GM13977 (cell line): ENCODE measurements around the gene UGT1A6.

Source experiments
- DNase-seq: peaks from one replicate; pipeline ENCODE4 v3.0.0; 2012; ENCODE audit warnings: low spot score
- CTCF ChIP-seq: IDR thresholded peaks from 2 replicates; pipeline ENCODE4 v1.5.1; 2012; ENCODE audit warnings: mild to moderate bottlenecking, control low read depth; ENCODE audit not compliant: insufficient read depth; ENCODE audit errors: extremely low read depth, missing control alignments
- in situ Hi-C: fragments of 300-500 bp; cut with MboI; formaldehyde crosslinking; loops from one replicate; pipeline ENCODE4 v1.12.0; 2022; ENCODE audit warnings: low sequenced_read_pairs, low pct_unique_long_range_greater_than_20kb, mixed read lengths, inconsistent platforms; ENCODE audit not compliant: unreplicated experiment

UGT1A6 gene

DNA sequence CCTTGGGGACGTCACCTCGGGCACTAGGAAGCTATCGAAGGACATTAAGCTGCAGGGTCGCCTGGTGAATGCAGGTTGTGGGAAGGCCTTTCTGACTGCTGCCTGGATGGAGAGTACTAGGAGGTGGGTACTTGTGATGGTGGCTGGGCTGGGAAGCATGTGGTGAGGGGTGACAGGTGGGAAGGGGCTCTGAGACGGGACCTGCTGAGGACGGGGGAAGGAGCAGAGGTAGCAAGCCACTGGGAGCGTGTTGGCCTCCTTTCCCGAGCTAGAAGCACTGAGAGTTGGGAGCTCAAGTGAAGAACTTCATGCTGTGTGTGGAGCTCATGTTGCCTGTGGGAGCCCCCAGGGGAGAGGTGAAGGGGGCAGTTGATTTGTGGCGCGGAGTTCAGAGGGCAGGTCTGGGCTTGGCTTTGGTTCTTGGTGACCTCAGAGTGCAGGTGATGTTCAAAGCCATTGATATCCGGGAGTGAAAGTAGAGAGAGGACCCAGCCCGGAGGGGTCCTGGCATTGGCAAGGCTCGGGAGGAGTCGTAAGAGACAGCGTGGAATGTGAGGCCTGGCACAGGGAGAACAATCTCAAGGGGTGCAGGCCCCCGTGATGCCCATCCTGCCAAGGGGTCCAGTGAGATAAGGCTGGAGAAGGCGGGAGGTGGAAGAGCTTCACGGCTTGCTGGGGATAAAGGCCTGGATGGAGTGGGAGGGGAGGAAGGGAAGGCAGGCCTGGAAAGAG lies 98.6 kb downstream of the UGT1A6 start:
- in situ Hi-C loops: no loop called here
- no peak for DNase-seq
- TF ChIP-seq CTCF: no peak

DNA sequence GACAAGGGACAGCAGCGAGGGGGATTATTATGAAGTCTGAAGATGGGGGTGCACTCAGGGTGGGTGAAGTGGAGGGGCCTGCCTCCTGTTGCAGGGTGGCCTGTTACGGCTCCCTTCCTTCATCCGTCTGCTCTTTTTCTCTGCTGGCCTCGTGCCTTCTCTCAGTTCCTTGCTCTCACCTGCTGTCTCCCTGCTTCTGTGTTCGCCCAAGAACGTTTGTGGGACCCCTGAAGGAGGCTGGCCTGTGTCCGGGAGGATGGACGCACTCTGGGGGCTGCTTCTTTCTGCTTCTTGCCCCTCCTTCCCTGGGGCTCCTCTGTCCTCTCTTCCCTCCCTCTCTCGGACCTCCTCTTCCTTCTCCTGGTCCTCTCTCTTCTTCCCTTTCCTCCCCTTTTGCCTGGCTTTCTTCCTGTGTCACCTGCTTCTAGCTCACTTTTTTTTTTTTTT lies 99.2 kb downstream of the UGT1A6 start:
- in situ Hi-C loops: no loop called here
- no peak for TF ChIP-seq CTCF
- no peak for DNase-seq

- no peak for TF ChIP-seq CTCF
- no peak for DNase-seq
- in situ Hi-C loops: no loop called here
Measured at GRCh38 chr2:233792720-233793119, 100.0 kb downstream of the UGT1A6 start.

GRCh38 chr2:233793465-233794127 lies 100.9 kb downstream of the UGT1A6 start:
- in situ Hi-C loops: no loop called here
- no peak for TF ChIP-seq CTCF
- no peak for DNase-seq

- DNase-seq: no peak
- in situ Hi-C loops: no loop called here
- TF ChIP-seq CTCF: no peak
Measured at GRCh38 chr2:233794128-233794658, 101.5 kb downstream of the UGT1A6 start.

DNA sequence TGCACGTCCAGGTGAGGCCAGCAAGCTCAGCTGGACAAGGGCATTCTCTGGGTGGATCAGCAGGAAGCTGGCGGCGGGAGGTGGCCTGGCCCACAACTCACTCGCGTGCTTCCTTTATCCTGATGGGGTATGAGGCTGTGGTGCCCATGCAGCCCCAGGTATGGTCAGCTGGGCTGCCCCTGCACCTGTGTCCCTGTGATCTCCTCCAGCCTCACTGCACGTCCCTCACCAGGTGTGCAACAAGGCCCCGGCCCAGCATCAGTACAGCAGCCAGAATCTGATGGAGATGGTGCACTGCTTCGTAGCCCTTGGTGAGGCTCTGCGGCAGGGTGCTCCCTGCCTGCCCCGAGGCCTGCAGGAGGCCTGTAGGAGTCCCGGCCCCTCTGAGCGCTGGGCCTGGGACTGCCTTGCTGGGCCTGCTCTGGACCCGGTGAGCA lies 103.1 kb downstream of the UGT1A6 start:
- no peak for DNase-seq
- in situ Hi-C loops: no loop called here
- TF ChIP-seq CTCF: no peak
